Left lung (tissue), 10 donors: ENCODE data around the gene PLCH1. TPM values are rescaled to one million over a fixed set of nuclear protein-coding genes. Genes with fewer than 3 reads are reported as not detected.

Experiments used
- ATAC-seq: fragments of 200-7000 bp; cut with Tn5 transposase; one replicate; pipeline ENCODE4 v1.9.1; 2020; ENCODE audit warnings: moderate library complexity
- DNase-seq, 4 donors: peaks; one replicate each; pipeline ENCODE4 v3.0.0-alpha.2; 2013 to 2020
- H3K27ac ChIP-seq, 2 donors: fragments of 200-600 bp; sonication (generic) in 1 of 2; one replicate each; pipeline versions ENCODE4 v1.5.0 to v1.8.0; 2020 to 2021
- H3K27me3 ChIP-seq, 2 donors: fragments of 200-600 bp; sonication (generic) in 1 of 2; one replicate each; pipeline versions ENCODE4 v1.5.0 to v1.8.0; 2020 to 2021
- H3K36me3 ChIP-seq, 2 donors: fragments of 200-600 bp; sonication (generic) in 1 of 2; one replicate each; pipeline versions ENCODE4 v1.5.0 to v1.8.0; 2020 to 2021
- H3K4me1 ChIP-seq, 2 donors: fragments of 200-600 bp; one replicate each; pipeline ENCODE4 v1.8.0; 2021
- H3K4me3 ChIP-seq, 2 donors: fragments of 200-600 bp; sonication (generic) in 1 of 2; one replicate each; pipeline versions ENCODE4 v1.5.0 to v1.8.0; 2020 to 2021; ENCODE audit warnings: mild to moderate bottlenecking in 1 of 2
- H3K9me3 ChIP-seq, 2 donors: fragments of 200-600 bp; sonication (generic) in 1 of 2; one replicate each; pipeline versions ENCODE4 v1.5.0 to v1.8.0; 2020 to 2021
- CTCF ChIP-seq, 2 donors: fragments of 200-600 bp; sonication (generic) in 1 of 2; IDR thresholded peaks; one replicate each; pipeline versions ENCODE4 v1.5.0 to v1.8.0; 2021; ENCODE audit warnings: antibody characterized with exemption in 2 of 2
- intact Hi-C, 2 donors: fragments of 100-400 bp; cut with DNase I; formaldehyde crosslinking; loops; one replicate each; pipeline versions ENCODE4 v1.11.2 to v1.14.2; 2022
- polyA plus RNA-seq, 6 donors: library from polyadenylated mRNA; unstranded; fragments of 120-200 nt; gene quantifications; one replicate each; pipeline ENCODE4 v1.2.1, GENCODE V29; 2013; ENCODE audit not compliant: insufficient read length in 6 of 6
- total RNA-seq, 2 donors: library from RNA; stranded (reverse); fragmentation: NEBNext Ultra II Directional; extraction: Animal tissue kit (Norgen Biotek cat#: 25700); gene quantifications; one replicate each; pipeline ENCODE4 v1.2.1, GENCODE V29; 2021
- donor health status: DM: no; HTN: yes; CAD: no.
- donor health status: DM: no; HTN: no; CAD: no.

Gene PLCH1
- total and polyA plus RNA-seq, 8 donors = 8.5 to 33.8 (median 23.7) TPM

GRCh38 chr3:155360281-155360680 lies 384.6 kb downstream of the PLCH1 start:
- intact Hi-C loops = no loop called here
- TF ChIP-seq CTCF (IDR thresholded peaks at IDR 0.05) = no peak
- no peak for ATAC-seq

GRCh38 chr3:155356594-155357370 lies 388.1 kb downstream of the PLCH1 start:
- no peaks in the 10 kb centered on the region for H3K4me1 ChIP-seq
- H3K9me3 ChIP-seq = no peaks in the 10 kb centered on the region
- no peak for TF ChIP-seq CTCF (IDR thresholded peaks at IDR 0.05)
- DNase-seq (no peak), ATAC-seq (no peak)
- no peaks in the 10 kb centered on the region for H3K36me3 ChIP-seq
- H3K27me3 ChIP-seq = no peaks in the 10 kb centered on the region
- H3K27ac ChIP-seq = no peak overlapping the region
- intact Hi-C loops = loop anchor here in 1 of 2 donors (10.0 kb wide), 1 partner anchor 348 kb away; no protein-coding TSS in a partner anchor
- H3K4me3 ChIP-seq = no peak overlapping the region

More at GRCh38 chr3:155360281-155360680, 384.6 kb downstream of the PLCH1 start:
- no peaks in the 10 kb centered on the region for H3K4me1 ChIP-seq
- DNase-seq = no peak
- peaks cover 0 to 7% of the 10 kb centered on the region in 2 donors for H3K9me3 ChIP-seq
- H3K4me3 ChIP-seq = no peak overlapping the region
- H3K27me3 ChIP-seq = no peaks in the 10 kb centered on the region
- no peaks in the 10 kb centered on the region for H3K36me3 ChIP-seq
- no peak overlapping the region for H3K27ac ChIP-seq

GRCh38 chr3:155354658-155355057 lies 390.2 kb downstream of the PLCH1 start:
- no peaks in the 10 kb centered on the region for H3K9me3 ChIP-seq
- no peak for DNase-seq
- no peaks in the 10 kb centered on the region for H3K36me3 ChIP-seq
- no peak overlapping the region for H3K27ac ChIP-seq
- intact Hi-C loops = loop anchor here in 1 of 2 donors (10.0 kb wide), 1 partner anchor 350 kb away; no protein-coding TSS in a partner anchor
- H3K27me3 ChIP-seq = no peaks in the 10 kb centered on the region
- no peak for ATAC-seq
- H3K4me3 ChIP-seq = no peak overlapping the region
- TF ChIP-seq CTCF (IDR thresholded peaks at IDR 0.05) = no peak
- no peaks in the 10 kb centered on the region for H3K4me1 ChIP-seq

GRCh38 chr3:155352900-155353490 lies 391.9 kb downstream of the PLCH1 start:
- H3K4me1 ChIP-seq = no peaks in the 10 kb centered on the region
- intact Hi-C loops = loop anchor here in 1 of 2 donors (10.0 kb wide), 1 partner anchor 352 kb away; no protein-coding TSS in a partner anchor
- no peaks in the 10 kb centered on the region for H3K9me3 ChIP-seq
- peak; percentile 85 for ATAC-seq
- DNase-seq = peak in 1 of 4 donors; percentile 45
- H3K27ac ChIP-seq = no peak overlapping the region
- no peaks in the 10 kb centered on the region for H3K27me3 ChIP-seq
- peak in 1 of 2 donors; percentile 29 for TF ChIP-seq CTCF (IDR thresholded peaks at IDR 0.05)
- no peaks in the 10 kb centered on the region for H3K36me3 ChIP-seq
- no peak overlapping the region for H3K4me3 ChIP-seq

- TF ChIP-seq CTCF (IDR thresholded peaks at IDR 0.05) = no peak
Observed at GRCh38 chr3:155350571-155350970, 394.3 kb downstream of the PLCH1 start.

More at GRCh38 chr3:155350571-155350970, 394.3 kb downstream of the PLCH1 start:
- H3K4me1 ChIP-seq = no peaks in the 10 kb centered on the region
- intact Hi-C loops = loop anchor here in 1 of 2 donors (10.0 kb wide), 1 partner anchor 354 kb away; no protein-coding TSS in a partner anchor
- no peaks in the 10 kb centered on the region for H3K27me3 ChIP-seq
- DNase-seq = no peak
- ATAC-seq = no peak
- H3K9me3 ChIP-seq = no peaks in the 10 kb centered on the region
- H3K4me3 ChIP-seq = no peak overlapping the region
- no peak overlapping the region for H3K27ac ChIP-seq
- H3K36me3 ChIP-seq = no peaks in the 10 kb centered on the region
